SU-DHL-6 (cell line): ENCODE measurements around the gene GIGYF1.

Source experiments
- EZH2phosphoT487 ChIP-seq: fragments of 200-600 bp; sonication (generic), shearing (Covaris generic); conservative IDR thresholded peaks from 2 replicates; pipeline ENCODE4 v1.6.1; 2018; ENCODE audit warnings: mild to moderate bottlenecking, antibody characterized with exemption, low read length, moderate library complexity, mixed read lengths
- TF ChIP-seq, protein P1 (sequence below): fragments of 200-600 bp; sonication (generic); IDR thresholded peaks from one replicate; pipeline ENCODE4 v1.5.1; 2017; ENCODE audit warnings: antibody characterized with exemption, mild to moderate bottlenecking, low read length, moderate library complexity; ENCODE audit not compliant: insufficient read depth, poor library complexity, severe bottlenecking

DNA sequence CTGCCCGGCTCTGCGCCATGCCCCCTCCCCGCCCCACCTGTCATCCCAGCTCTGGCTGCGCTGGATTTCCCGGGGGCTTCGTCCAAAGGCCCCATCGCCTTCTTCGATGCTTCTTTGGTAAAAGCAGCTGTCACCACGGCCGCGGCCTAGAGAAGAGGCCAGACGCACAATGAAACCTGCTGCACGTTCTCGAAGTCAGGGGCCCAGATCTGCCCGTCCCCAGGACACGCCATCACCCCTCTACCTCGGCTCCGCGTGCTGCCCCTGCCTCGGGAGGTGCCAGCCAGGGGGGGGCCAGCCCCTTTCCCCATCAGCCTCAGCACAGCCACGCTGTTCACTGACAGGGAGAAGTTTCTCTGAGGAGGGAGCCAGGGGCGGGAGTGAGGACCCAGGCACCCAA lies 6.8 kb downstream of the GIGYF1 start:
- TF ChIP-seq, protein P1, sequence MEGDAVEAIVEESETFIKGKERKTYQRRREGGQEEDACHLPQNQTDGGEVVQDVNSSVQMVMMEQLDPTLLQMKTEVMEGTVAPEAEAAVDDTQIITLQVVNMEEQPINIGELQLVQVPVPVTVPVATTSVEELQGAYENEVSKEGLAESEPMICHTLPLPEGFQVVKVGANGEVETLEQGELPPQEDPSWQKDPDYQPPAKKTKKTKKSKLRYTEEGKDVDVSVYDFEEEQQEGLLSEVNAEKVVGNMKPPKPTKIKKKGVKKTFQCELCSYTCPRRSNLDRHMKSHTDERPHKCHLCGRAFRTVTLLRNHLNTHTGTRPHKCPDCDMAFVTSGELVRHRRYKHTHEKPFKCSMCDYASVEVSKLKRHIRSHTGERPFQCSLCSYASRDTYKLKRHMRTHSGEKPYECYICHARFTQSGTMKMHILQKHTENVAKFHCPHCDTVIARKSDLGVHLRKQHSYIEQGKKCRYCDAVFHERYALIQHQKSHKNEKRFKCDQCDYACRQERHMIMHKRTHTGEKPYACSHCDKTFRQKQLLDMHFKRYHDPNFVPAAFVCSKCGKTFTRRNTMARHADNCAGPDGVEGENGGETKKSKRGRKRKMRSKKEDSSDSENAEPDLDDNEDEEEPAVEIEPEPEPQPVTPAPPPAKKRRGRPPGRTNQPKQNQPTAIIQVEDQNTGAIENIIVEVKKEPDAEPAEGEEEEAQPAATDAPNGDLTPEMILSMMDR = no peak
- no peak for TF ChIP-seq EZH2phosphoT487
